ENCODE data around the gene CACNG5.

- TF ChIP-seq ARNTL (CRISPR knock-in tag; IDR thresholded peaks at IDR 0.05; ENCODE audit: borderline replicate concordance, low read depth) (no peak), ZFP30 (CRISPR knock-in tag; IDR thresholded peaks at IDR 0.05) (no peak), TSHZ2 (CRISPR knock-in tag; IDR thresholded peaks at IDR 0.05) (no peak), ZNF70 (CRISPR knock-in tag; IDR thresholded peaks at IDR 0.05) (no peak), ZNF565 (CRISPR knock-in tag; conservative IDR thresholded peaks at IDR 0.05; ENCODE audit: low read depth) (no peak), PPARA (CRISPR knock-in tag; IDR thresholded peaks at IDR 0.05; ENCODE audit: borderline replicate concordance) (no peak), ZFP3 (CRISPR knock-in tag; IDR thresholded peaks at IDR 0.05) (no peak), GLIS3 (CRISPR knock-in tag; IDR thresholded peaks at IDR 0.05) (no peak)
These were observed 1.4 kb downstream of the CACNG5 start for GRCh38 chr17:66836063-66837005.

Measured in SK-N-SH treated with all-trans-retinoic acid at 6 μM for 48 hours (cell line).